ENCODE data around the gene FMNL2.

DNA sequence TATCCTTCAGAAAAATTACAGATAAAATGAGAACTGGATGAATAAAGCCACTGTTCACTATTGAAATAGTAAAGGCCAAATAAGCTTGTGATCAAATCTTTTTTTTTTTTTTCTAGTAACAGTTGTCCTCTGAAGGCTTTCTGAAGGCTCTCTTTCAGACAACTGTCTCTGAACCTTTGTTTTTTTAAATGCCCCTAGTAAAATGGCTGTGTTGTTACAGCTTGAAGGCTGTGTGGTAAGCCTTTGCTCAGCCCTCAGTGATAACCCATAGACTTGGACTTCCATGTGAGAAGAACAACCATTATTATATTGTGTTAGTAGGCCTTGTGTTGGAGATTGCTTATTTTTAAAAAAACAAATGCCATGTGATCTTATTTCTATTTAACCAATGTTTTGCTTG lies 17.6 kb downstream of the FMNL2 start:
- no peak for TF ChIP-seq CTCF (tag by site-specific recombination; IDR thresholded peaks at IDR 0.05)
- TF ChIP-seq, protein P1, sequence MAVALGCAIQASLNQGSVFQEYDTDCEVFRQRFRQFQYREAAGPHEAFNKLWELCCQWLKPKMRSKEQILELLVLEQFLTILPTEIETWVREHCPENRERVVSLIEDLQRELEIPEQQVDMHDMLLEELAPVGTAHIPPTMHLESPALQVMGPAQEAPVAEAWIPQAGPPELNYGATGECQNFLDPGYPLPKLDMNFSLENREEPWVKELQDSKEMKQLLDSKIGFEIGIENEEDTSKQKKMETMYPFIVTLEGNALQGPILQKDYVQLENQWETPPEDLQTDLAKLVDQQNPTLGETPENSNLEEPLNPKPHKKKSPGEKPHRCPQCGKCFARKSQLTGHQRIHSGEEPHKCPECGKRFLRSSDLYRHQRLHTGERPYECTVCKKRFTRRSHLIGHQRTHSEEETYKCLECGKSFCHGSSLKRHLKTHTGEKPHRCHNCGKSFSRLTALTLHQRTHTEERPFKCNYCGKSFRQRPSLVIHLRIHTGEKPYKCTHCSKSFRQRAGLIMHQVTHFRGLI (tag by site-specific recombination; IDR thresholded peaks at IDR 0.05): no peak
- no peak for TF ChIP-seq ZNF19 (tag by site-specific recombination; IDR thresholded peaks at IDR 0.05; ENCODE audit: low read depth)
- no peak for TF ChIP-seq ZNF558 (tag by site-specific recombination; IDR thresholded peaks at IDR 0.05)
- TF ChIP-seq ZNF48 (tag by site-specific recombination; IDR thresholded peaks at IDR 0.05): no peak
- no peak for TF ChIP-seq ZNF350 (tag by site-specific recombination; IDR thresholded peaks at IDR 0.05)
- TF ChIP-seq ZNF670 (tag by site-specific recombination; IDR thresholded peaks at IDR 0.05; ENCODE audit: low read depth): no peak
- TF ChIP-seq YY1 (tag by site-specific recombination; IDR thresholded peaks at IDR 0.05): no peak
- no peak for TF ChIP-seq ZSCAN30 (tag by site-specific recombination; IDR thresholded peaks at IDR 0.05)
- TF ChIP-seq OSR2 (tag by site-specific recombination; IDR thresholded peaks at IDR 0.05): no peak
- TF ChIP-seq ZFP41 (tag by site-specific recombination; IDR thresholded peaks at IDR 0.05; ENCODE audit: borderline replicate concordance): no peak

Measured in HEK293 (cell line).